ENCODE data around the gene POLDIP2. TPM values are rescaled to one million over a fixed set of nuclear protein-coding genes. Genes with fewer than 3 reads are reported as not detected.

The POLDIP2 gene
- total and polyA plus RNA-seq, 2 of the 13 experiments (the other 11 are each of a cell fraction or from before 2014, with no cell fraction given): 85.9 to 114 TPM

- 69% methylated on average over 5 of the region's 5 CpGs for WGBS (ENCODE audit: low lambda C conversion rate)
- no peak for DNase-seq (ENCODE audit: low spot score)
- peaks cover 5% of the 10 kb centered on the region; the same call in 1 of the 2 replicates for H4K20me1 ChIP-seq (ENCODE audit: insufficient read depth, low read length)
- no peak for FAIRE-seq
- CTCF ChIA-PET (ENCODE audit: low intra/inter-chr PET ratio, low total read pairs): no interaction called here
- POLR2A ChIA-PET: no interaction called here
- in situ Hi-C loops (cut with HindIII; ENCODE audit: extremely low pct_ligation_motif_present, low pct_unique_long_range_greater_than_20kb) (loop anchor here (25.0 kb wide), 1 partner anchor 287 kb away; the partner anchor contains the start of gene NLK), intact Hi-C loops (cut with micrococcal nuclease; ENCODE audit: unreplicated experiment) (no loop called here)
- no peak for ATAC-seq
- H3K27me3 ChIP-seq (ENCODE audit: control insufficient read depth in 1 of 2, insufficient read depth in 2 of 2, low read length in 2 of 2): no peaks in the 10 kb centered on the region
- H3K79me2 ChIP-seq (ENCODE audit: insufficient read depth, low read length): peaks cover 70% of the 10 kb centered on the region
- H3K36me3 ChIP-seq (replicated peaks in 1 of 2; ENCODE audit: control insufficient read depth in 1 of 2, insufficient read depth in 2 of 2, low read length in 2 of 2): peaks cover 9 to 39% of the 10 kb centered on the region in 2 experiments
- peaks cover 78% of the 10 kb centered on the region for H3K4me1 ChIP-seq (ENCODE audit: insufficient read depth, low read length)
- peak overlapping the region; percentile 21 for H3K4me2 ChIP-seq (ENCODE audit: low read depth, low read length)
- no peak overlapping the region for H3K4me3 ChIP-seq (replicated peaks in 1 of 3; ENCODE audit: insufficient read depth in 1 of 3, low read depth in 2 of 3, low read length in 3 of 3)
- no peak overlapping the region for H2AFZ ChIP-seq (ENCODE audit: low read length)
- H3K9ac ChIP-seq (ENCODE audit: insufficient read depth, low read depth, low read length): no peak overlapping the region
- no peaks in the 10 kb centered on the region for H3K9me3 ChIP-seq (ENCODE audit: low read length)
- peak overlapping the region; percentile 7 for H3K27ac ChIP-seq (ENCODE audit: extremely low read length, insufficient read depth, low read length)
- no TSS peak for BruUV-seq (replicated peaks)
- TF ChIP-seq CEBPB (IDR thresholded peaks at IDR 0.05; ENCODE audit: borderline replicate concordance, low read depth, low read length): peak; percentile 75
- no peak for TF ChIP-seq POLR2A (IDR thresholded peaks at IDR 0.05; ENCODE audit: insufficient read depth in 1 of 2, low read depth in 2 of 2, low read length in 2 of 2)
- no peak for TF ChIP-seq HNRNPUL1 (IDR thresholded peaks at IDR 0.05; ENCODE audit: low read depth, low read length)
- no peak for TF ChIP-seq CSRNP1 (CRISPR knock-in tag; IDR thresholded peaks at IDR 0.05)
- TF ChIP-seq NFKBIZ (CRISPR knock-in tag; IDR thresholded peaks at IDR 0.05): no peak
- TF ChIP-seq MBD4 (IDR thresholded peaks at IDR 0.05; ENCODE audit: borderline replicate concordance, low read length): no peak
- peak; percentile 41; the same call in 1 of the 2 replicates for TF ChIP-seq HNF1A (IDR thresholded peaks at IDR 0.05; ENCODE audit: low read depth)
- TF ChIP-seq HNF1A (CRISPR knock-in tag; IDR thresholded peaks at IDR 0.05; ENCODE audit: borderline replicate concordance): no peak
- TF ChIP-seq ZNF646 (CRISPR knock-in tag; IDR thresholded peaks at IDR 0.05): no peak
- TF ChIP-seq ZNF34 (CRISPR knock-in tag; IDR thresholded peaks at IDR 0.05; ENCODE audit: borderline replicate concordance): no peak
- TF ChIP-seq CC2D1A (CRISPR knock-in tag; IDR thresholded peaks at IDR 0.05): no peak
- 0 out of 2 replicates have a peak, but pooled peaks have one; percentile 39 for TF ChIP-seq CEBPG (CRISPR knock-in tag; IDR thresholded peaks at IDR 0.05)
- no peak for TF ChIP-seq ZNF780A (CRISPR knock-in tag; IDR thresholded peaks at IDR 0.05)
Observed at GRCh38 chr17:28324267-28324745, 33.0 kb downstream of the POLDIP2 start.
